Neuronal stem cell (in vitro differentiated cells): ENCODE data around the gene SEC62.

Source experiments
- DNase-seq: peaks from one replicate; pipeline ENCODE4 v3.0.0-alpha.2; 2013; ENCODE audit warnings: low spot score
- H2AFZ ChIP-seq: one replicate; pipeline ENCODE4 v1.6.1; 2013; ENCODE audit warnings: mild to moderate bottlenecking, low read length, inconsistent platforms
- H2AK5ac ChIP-seq: 2 replicates; pipeline ENCODE4 v1.6.1; 2013; ENCODE audit warnings: low read depth, mild to moderate bottlenecking, inconsistent platforms, low read length, moderate library complexity, mixed read lengths
- H2BK120ac ChIP-seq: 2 replicates; pipeline ENCODE4 v1.6.1; 2013; ENCODE audit warnings: low read depth, mild to moderate bottlenecking, inconsistent platforms, low read length, moderate library complexity, mixed read lengths
- H2BK12ac ChIP-seq: one replicate; pipeline ENCODE4 v1.6.1; 2013; ENCODE audit warnings: low read length, inconsistent platforms
- H2BK15ac ChIP-seq: 2 replicates; pipeline ENCODE4 v1.6.1; 2013; ENCODE audit warnings: mild to moderate bottlenecking, low read length, inconsistent platforms, mixed read lengths
- H2BK5ac ChIP-seq: one replicate; pipeline ENCODE4 v1.6.1; 2013; ENCODE audit warnings: inconsistent platforms, mild to moderate bottlenecking, low read length, moderate library complexity
- H3K14ac ChIP-seq: one replicate; pipeline ENCODE4 v1.6.1; 2013; ENCODE audit warnings: low read length, inconsistent platforms
- H3K18ac ChIP-seq: 2 replicates; pipeline ENCODE4 v1.6.1; 2013; ENCODE audit warnings: low read length, inconsistent platforms
- H3K23ac ChIP-seq: 2 replicates; pipeline ENCODE4 v1.6.1; 2013; ENCODE audit warnings: low read depth, mild to moderate bottlenecking, mixed read lengths, low read length, inconsistent platforms; ENCODE audit not compliant: poor library complexity
- H3K27ac ChIP-seq: replicated peaks from 3 replicates; pipeline ENCODE4 v1.5.1; 2013; ENCODE audit warnings: low read length, inconsistent platforms
- H3K27me3 ChIP-seq, 3 experiments: 2 replicates each; pipeline ENCODE4 v1.6.1; 2013; ENCODE audit warnings: low read length in 3 of 3, mild to moderate bottlenecking in 2 of 3, inconsistent platforms in 1 of 3, low read depth in 1 of 3, mixed read lengths in 1 of 3, moderate library complexity in 1 of 3; ENCODE audit not compliant: control insufficient read depth in 3 of 3, insufficient read depth in 3 of 3
- H3K36me3 ChIP-seq, 2 donors: replicated peaks in 1 of 2; 2 replicates each; pipeline ENCODE4 v1.6.1; 2013; ENCODE audit warnings: low read length in 2 of 2; ENCODE audit not compliant: control insufficient read depth in 2 of 2, insufficient read depth in 2 of 2
- H3K4ac ChIP-seq: 2 replicates; pipeline ENCODE4 v1.6.1; 2013; ENCODE audit warnings: inconsistent platforms, mild to moderate bottlenecking, low read length, moderate library complexity
- H3K4me1 ChIP-seq, 2 donors: 1 replicate in 1 of 2; 2 replicates in 1 of 2; pipeline ENCODE4 v1.6.1; 2013; ENCODE audit warnings: low read length in 2 of 2, low read depth in 1 of 2; ENCODE audit not compliant: control insufficient read depth in 2 of 2, insufficient read depth in 1 of 2
- H3K4me2 ChIP-seq: one replicate; pipeline ENCODE4 v1.6.1; 2013; ENCODE audit warnings: mild to moderate bottlenecking, low read length, inconsistent platforms; ENCODE audit not compliant: insufficient read depth, poor library complexity, severe bottlenecking
- H3K4me3 ChIP-seq, 2 donors: 2 replicates each; pipeline ENCODE4 v1.5.1; 2013; ENCODE audit warnings: low read length in 2 of 2, mild to moderate bottlenecking in 2 of 2, inconsistent platforms in 1 of 2, moderate library complexity in 1 of 2
- H3K79me1 ChIP-seq: one replicate; pipeline ENCODE4 v1.6.1; 2013; ENCODE audit warnings: low read depth, mild to moderate bottlenecking, inconsistent platforms, low read length, moderate library complexity
- H3K9ac ChIP-seq: one replicate; pipeline ENCODE4 v1.6.1; 2013; ENCODE audit warnings: mild to moderate bottlenecking, low read depth, low read length, inconsistent platforms; ENCODE audit not compliant: poor library complexity
- H3K9me3 ChIP-seq, 2 donors: replicated peaks in 1 of 2; 2 replicates each; pipeline versions ENCODE3 to v1.6.1; 2013; ENCODE audit warnings: low read length in 2 of 2, mild to moderate bottlenecking in 2 of 2, inconsistent platforms in 1 of 2, low read depth in 1 of 2, mixed read lengths in 1 of 2, moderate library complexity in 1 of 2; ENCODE audit not compliant: control insufficient read depth in 2 of 2, insufficient read depth in 1 of 2
- H4K8ac ChIP-seq: one replicate; pipeline ENCODE4 v1.6.1; 2013; ENCODE audit warnings: low read depth, mild to moderate bottlenecking, inconsistent platforms, low read length, moderate library complexity
- H4K91ac ChIP-seq: one replicate; pipeline ENCODE4 v1.6.1; 2013; ENCODE audit warnings: low read length, low read depth, mild to moderate bottlenecking, inconsistent platforms; ENCODE audit not compliant: poor library complexity
- WGBS, 2 donors: extraction: QIAGEN DNeasy Blood & Tissue Kit; methylation state at CpG; one replicate each; pipeline ENCODE4 v1.1.7; 2013; ENCODE audit warnings: missing lambda C conversion rate in 2 of 2, mixed read lengths in 1 of 2; ENCODE audit not compliant: insufficient read length in 2 of 2, insufficient replicate concordance in 1 of 2; ENCODE audit errors: extremely low coverage in 2 of 2; 5-methylcytosine and 5-hydroxymethylcytosine counted together

Gene SEC62

DNA sequence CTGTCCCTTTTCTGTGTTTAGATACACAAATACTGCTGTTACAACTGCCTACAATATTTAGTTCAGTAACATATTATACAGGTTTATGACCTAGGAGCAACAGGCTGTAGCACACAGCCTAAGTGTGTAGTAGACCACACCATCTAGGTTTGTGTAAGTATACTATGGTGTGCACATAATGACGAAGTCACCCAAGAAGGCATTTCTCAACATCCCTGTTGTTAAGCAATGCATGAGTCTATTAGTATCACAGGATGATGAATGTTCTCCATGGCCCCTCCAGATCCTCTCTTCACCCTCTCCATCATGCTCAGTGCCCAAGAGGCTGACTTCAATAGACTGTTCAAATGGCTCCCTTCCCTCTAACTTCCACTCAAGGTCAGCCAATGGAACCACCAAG is 14.6 kb upstream of the SEC62 start:
- no peak overlapping the region for H2BK5ac ChIP-seq
- H3K4ac ChIP-seq: no peak overlapping the region
- H2BK15ac ChIP-seq: no peak overlapping the region
- no peak overlapping the region for H2AK5ac ChIP-seq
- H4K8ac ChIP-seq: no peak overlapping the region
- no peaks in the 10 kb centered on the region for H3K79me1 ChIP-seq
- H3K14ac ChIP-seq: no peak overlapping the region
- no peak overlapping the region for H3K4me3 ChIP-seq
- no peak overlapping the region for H3K27ac ChIP-seq
- H2BK12ac ChIP-seq: no peak overlapping the region
- no peak overlapping the region for H2BK120ac ChIP-seq
- H3K9me3 ChIP-seq: no peaks in the 10 kb centered on the region
- H3K9ac ChIP-seq: no peak overlapping the region
- H4K91ac ChIP-seq: no peak overlapping the region
- no peaks in the 10 kb centered on the region for H3K36me3 ChIP-seq
- H3K23ac ChIP-seq: no peak overlapping the region
- H3K4me2 ChIP-seq: no peak overlapping the region
- H3K4me1 ChIP-seq: no peaks in the 10 kb centered on the region
- H2AFZ ChIP-seq: no peak overlapping the region
- no CpG with 5 or more reads among the region's 1 CpG for WGBS, 2 donors
- DNase-seq: no peak
- H3K27me3 ChIP-seq: peaks cover 0 to 26% (median 0%) of the 10 kb centered on the region in 3 experiments
- H3K18ac ChIP-seq: no peak overlapping the region

- Histone ChIP-seq H2BK120ac (no peak overlapping the region), H3K4ac (no peak overlapping the region), H3K27ac (no peak overlapping the region), H3K4me1 (no peaks in the 10 kb centered on the region), H2AFZ (no peak overlapping the region), H3K23ac (no peak overlapping the region), H3K36me3 (no peaks in the 10 kb centered on the region), H3K27me3 (peaks cover 0 to 25% (median 0%) of the 10 kb centered on the region in 3 experiments), H3K18ac (no peak overlapping the region), H3K4me3 (no peak overlapping the region), H2BK5ac (no peak overlapping the region), H4K8ac (no peak overlapping the region), H2AK5ac (no peak overlapping the region), H3K9me3 (no peaks in the 10 kb centered on the region), H2BK15ac (no peak overlapping the region), H3K14ac (no peak overlapping the region), H3K9ac (no peak overlapping the region), H3K4me2 (no peak overlapping the region), H2BK12ac (no peak overlapping the region), H3K79me1 (no peaks in the 10 kb centered on the region), H4K91ac (no peak overlapping the region)
- WGBS, 2 donors: no CpG with 5 or more reads among the region's 3 CpGs
- DNase-seq: no peak
Measured at GRCh38 chr3:169953462-169954141, 13.0 kb upstream of the SEC62 start.

GRCh38 chr3:169954142-169954756 is 12.4 kb upstream of the SEC62 start:
- DNase-seq: no peak
- Histone ChIP-seq H3K27ac (no peak overlapping the region), H3K9me3 (no peaks in the 10 kb centered on the region), H2AK5ac (no peak overlapping the region), H3K9ac (no peak overlapping the region), H3K14ac (no peak overlapping the region), H2BK12ac (no peak overlapping the region), H2BK15ac (no peak overlapping the region), H2AFZ (no peak overlapping the region), H3K4me1 (no peaks in the 10 kb centered on the region), H3K18ac (no peak overlapping the region), H3K27me3 (peaks cover 0 to 25% (median 0%) of the 10 kb centered on the region in 3 experiments), H3K4ac (no peak overlapping the region), H3K36me3 (no peaks in the 10 kb centered on the region), H3K23ac (no peak overlapping the region), H3K4me2 (no peak overlapping the region), H3K79me1 (no peaks in the 10 kb centered on the region), H4K8ac (no peak overlapping the region), H3K4me3 (no peak overlapping the region), H2BK120ac (no peak overlapping the region), H2BK5ac (no peak overlapping the region), H4K91ac (no peak overlapping the region)
- no CpG with 5 or more reads among the region's 6 CpGs for WGBS, 2 donors

GRCh38 chr3:169955406-169955805 is 11.2 kb upstream of the SEC62 start:
- Histone ChIP-seq H3K18ac (no peak overlapping the region), H3K23ac (no peak overlapping the region), H2BK5ac (no peak overlapping the region), H2BK12ac (no peak overlapping the region), H4K8ac (no peak overlapping the region), H2BK15ac (no peak overlapping the region), H3K14ac (no peak overlapping the region), H3K4me1 (no peaks in the 10 kb centered on the region), H3K4ac (no peak overlapping the region), H3K27me3 (peaks cover 0 to 29% (median 0%) of the 10 kb centered on the region in 3 experiments), H3K4me3 (no peak overlapping the region), H4K91ac (no peak overlapping the region), H3K9me3 (no peaks in the 10 kb centered on the region), H3K9ac (no peak overlapping the region), H3K79me1 (no peaks in the 10 kb centered on the region), H3K36me3 (no peaks in the 10 kb centered on the region), H2AFZ (no peak overlapping the region), H2AK5ac (no peak overlapping the region), H2BK120ac (no peak overlapping the region), H3K4me2 (no peak overlapping the region), H3K27ac (no peak overlapping the region)
- DNase-seq: no peak
- WGBS, 2 donors: no CpG with 5 or more reads among the region's 2 CpGs
